ENCODE measurements around the gene SLIT3.

- TF ChIP-seq RUNX1 (IDR thresholded peaks at IDR 0.05; ENCODE audit: low read depth) (no peak), REST (IDR thresholded peaks at IDR 0.05; ENCODE audit: borderline replicate concordance) (no peak), REST (CRISPR knock-in tag; IDR thresholded peaks at IDR 0.05; ENCODE audit: low read depth) (no peak), ZNF232 (CRISPR knock-in tag; IDR thresholded peaks at IDR 0.05) (no peak), BRD4 (IDR thresholded peaks at IDR 0.05) (no peak)
Measured at GRCh38 chr5:169070413-169070812, 230.5 kb downstream of the SLIT3 start.
